ENCODE measurements around the gene ZNF837. TPM values are rescaled to one million over a fixed set of nuclear protein-coding genes. Genes with fewer than 3 reads are reported as not detected.
A peak's percentile ranks its signal among the peaks of the same experiment; 100 is the strongest.
"Not testable (repeated sequence)": the region's sequence is repeated elsewhere in the genome, so short reads cannot be mapped to it uniquely, and the experiment has no call there.

The ZNF837 gene
- total RNA-seq, 1 donor from 2014 or later: 0.89 TPM

- peaks cover 50% of the 10 kb centered on the region for H3K36me3 Mint-ChIP-seq (ENCODE audit: low read depth)
- H3K27me3 Mint-ChIP-seq: no peaks in the 10 kb centered on the region
- H3K27ac Mint-ChIP-seq: peak overlapping the region; percentile 97
- DNase-seq: no peak
- no peaks in the 10 kb centered on the region for H3K9me3 Mint-ChIP-seq
- peak overlapping the region; percentile 97 for H3K4me3 Mint-ChIP-seq
- intact Hi-C loops (cut with micrococcal nuclease): no loop called here
- H3K4me1 Mint-ChIP-seq: peaks cover 31% of the 10 kb centered on the region
These were observed 7.3 kb upstream of the ZNF837 start for GRCh38 chr19:58388175-58388526.

- H3K27ac Mint-ChIP-seq: peak overlapping the region; percentile 97
- H3K4me1 Mint-ChIP-seq: peaks cover 31% of the 10 kb centered on the region
- no peaks in the 10 kb centered on the region for H3K9me3 Mint-ChIP-seq
- peaks cover 44% of the 10 kb centered on the region for H3K36me3 Mint-ChIP-seq (ENCODE audit: low read depth)
- peak; percentile 61 for DNase-seq
- no peaks in the 10 kb centered on the region for H3K27me3 Mint-ChIP-seq
- intact Hi-C loops (cut with micrococcal nuclease): loop anchor here (1.0 to 2.0 kb wide), 6 partner anchors 14 to 131 kb away; partner anchors contain the start of genes ZBTB45, ZNF132, ZNF497 and ZNF584
- peak overlapping the region; percentile 97 for H3K4me3 Mint-ChIP-seq
These were observed 6.7 kb upstream of the ZNF837 start for GRCh38 chr19:58387338-58388174.

GRCh38 chr19:58386576-58387337 lies 5.9 kb upstream of the ZNF837 start, which contains the start of gene RPS5:
Gene RPS5, plus strand, starts transcription at chr19:58387269. Its CDS starts 869 bp downstream, at chr19:58388138.
- Mint-ChIP-seq H3K4me1 (peaks cover 35% of the 10 kb centered on the region), H3K27ac (peak within 1 kb of the TSS; percentile 97), H3K27me3 (no peaks in the 10 kb centered on the region), H3K36me3 (ENCODE audit: low read depth) (peaks cover 39% of the 10 kb centered on the region), H3K4me3 (peak within 1 kb of the TSS; percentile 97), H3K9me3 (no peaks in the 10 kb centered on the region)
- intact Hi-C loops (cut with micrococcal nuclease): loop anchor here (1.0 to 2.0 kb wide), 6 partner anchors 15 to 132 kb away; partner anchors contain the start of genes ZBTB45, ZNF132, ZNF497 and ZNF584
- peak; percentile 98 for DNase-seq

- intact Hi-C loops (cut with micrococcal nuclease): loop anchor here (2.0 kb wide), 1 partner anchor 133 kb away; the partner anchor contains the start of gene ZBTB45
- no peaks in the 10 kb centered on the region for H3K27me3 Mint-ChIP-seq
- H3K4me3 Mint-ChIP-seq: peak overlapping the region; percentile 97
- no peaks in the 10 kb centered on the region for H3K9me3 Mint-ChIP-seq
- peaks cover 35% of the 10 kb centered on the region for H3K4me1 Mint-ChIP-seq
- peaks cover 36% of the 10 kb centered on the region for H3K36me3 Mint-ChIP-seq (ENCODE audit: low read depth)
- DNase-seq: peak; percentile 71
- H3K27ac Mint-ChIP-seq: peak overlapping the region; percentile 97
These were observed 5.2 kb upstream of the ZNF837 start for GRCh38 chr19:58385891-58386575.

- no peaks in the 10 kb centered on the region for H3K27me3 Mint-ChIP-seq
- no peaks in the 10 kb centered on the region for H3K9me3 Mint-ChIP-seq
- H3K27ac Mint-ChIP-seq: peak overlapping the region; percentile 97
- intact Hi-C loops (cut with micrococcal nuclease): no loop called here
- H3K4me3 Mint-ChIP-seq: peak overlapping the region; percentile 97
- peaks cover 32% of the 10 kb centered on the region for H3K4me1 Mint-ChIP-seq
- DNase-seq: peak; percentile 71
- peaks cover 30% of the 10 kb centered on the region for H3K36me3 Mint-ChIP-seq (ENCODE audit: low read depth)
These were observed 4.6 kb upstream of the ZNF837 start for GRCh38 chr19:58385313-58385890.

GRCh38 chr19:58382997-58383603 lies 2.3 kb upstream of the ZNF837 start:
- H3K36me3 Mint-ChIP-seq (ENCODE audit: low read depth): peaks cover 18% of the 10 kb centered on the region
- DNase-seq: peak; percentile 59
- H3K27ac Mint-ChIP-seq: no peak overlapping the region
- H3K9me3 Mint-ChIP-seq: no peaks in the 10 kb centered on the region
- intact Hi-C loops (cut with micrococcal nuclease): no loop called here
- H3K4me3 Mint-ChIP-seq: no peak overlapping the region
- H3K27me3 Mint-ChIP-seq: no peaks in the 10 kb centered on the region
- peaks cover 30% of the 10 kb centered on the region for H3K4me1 Mint-ChIP-seq

GRCh38 chr19:58381460-58382212 lies 806 bp upstream of the ZNF837 start:
- Mint-ChIP-seq H3K36me3 (ENCODE audit: low read depth) (peaks cover 5% of the 10 kb centered on the region), H3K27me3 (no peaks in the 10 kb centered on the region), H3K27ac (peak overlapping the region; percentile 94), H3K4me1 (peaks cover 21% of the 10 kb centered on the region), H3K9me3 (no peaks in the 10 kb centered on the region), H3K4me3 (peak overlapping the region; percentile 97)
- intact Hi-C loops (cut with micrococcal nuclease): loop anchor here (1.0 to 2.0 kb wide), 8 partner anchors 19 to 199 kb away; partner anchors contain the start of genes ERVK3-1, ZNF274, ZNF324 and ZNF497
- DNase-seq: peak; percentile 64

- intact Hi-C loops (cut with micrococcal nuclease): loop anchor here (1.0 to 2.0 kb wide), 6 partner anchors 31 to 197 kb away; partner anchors contain the start of genes ERVK3-1, ZNF274 and ZNF324
- peaks cover 18% of the 10 kb centered on the region for H3K4me1 Mint-ChIP-seq
- no peaks in the 10 kb centered on the region for H3K9me3 Mint-ChIP-seq
- peak overlapping the region; percentile 97 for H3K4me3 Mint-ChIP-seq
- peaks cover 5% of the 10 kb centered on the region for H3K36me3 Mint-ChIP-seq (ENCODE audit: low read depth)
- no peaks in the 10 kb centered on the region for H3K27me3 Mint-ChIP-seq
- DNase-seq: no peak
- H3K27ac Mint-ChIP-seq: peak overlapping the region; percentile 94
These were observed 681 bp downstream of the ZNF837 start for GRCh38 chr19:58380037-58380661.

GRCh38 chr19:58379246-58379645 lies 1.6 kb downstream of the ZNF837 start:
- no peaks in the 10 kb centered on the region for H3K27me3 Mint-ChIP-seq
- H3K27ac Mint-ChIP-seq: peak overlapping the region; percentile 94
- H3K4me3 Mint-ChIP-seq: peak overlapping the region; percentile 97
- DNase-seq: no peak
- intact Hi-C loops (cut with micrococcal nuclease): no loop called here
- H3K36me3 Mint-ChIP-seq (ENCODE audit: low read depth): peaks cover 5% of the 10 kb centered on the region
- peaks cover 18% of the 10 kb centered on the region for H3K4me1 Mint-ChIP-seq
- H3K9me3 Mint-ChIP-seq: no peaks in the 10 kb centered on the region

- peaks cover 13% of the 10 kb centered on the region for H3K4me1 Mint-ChIP-seq
- DNase-seq; H3K9me3 Mint-ChIP-seq; H3K36me3 Mint-ChIP-seq (ENCODE audit: low read depth); H3K27ac Mint-ChIP-seq; H3K27me3 Mint-ChIP-seq; H3K4me3 Mint-ChIP-seq; intact Hi-C loops (cut with micrococcal nuclease): not testable (repeated sequence)
These were observed 4.1 kb downstream of the ZNF837 start for GRCh38 chr19:58376724-58377123.

GRCh38 chr19:58374200-58374599 lies 6.6 kb downstream of the ZNF837 start:
- no peak overlapping the region for H3K4me3 Mint-ChIP-seq
- no peaks in the 10 kb centered on the region for H3K9me3 Mint-ChIP-seq
- no peak overlapping the region for H3K27ac Mint-ChIP-seq
- H3K4me1 Mint-ChIP-seq: peaks cover 2% of the 10 kb centered on the region
- H3K36me3 Mint-ChIP-seq (ENCODE audit: low read depth): no peaks in the 10 kb centered on the region
- DNase-seq: no peak
- H3K27me3 Mint-ChIP-seq: no peaks in the 10 kb centered on the region
- intact Hi-C loops (cut with micrococcal nuclease): no loop called here
